Measurements from ENCODE around the gene PTPRO. TPM values are rescaled to one million over a fixed set of nuclear protein-coding genes. Genes with fewer than 3 reads are reported as not detected.

Gene PTPRO
- total RNA-seq, 1 donor from 2014 or later, result 1.2 TPM

GRCh38 chr12:15341371-15341770 is 19.1 kb downstream of the PTPRO start:
- DNase-seq (ENCODE audit: low spot score), result no peak
- intact Hi-C loops (cut with DNase I), result no loop called here

GRCh38 chr12:15344561-15344960 is 22.3 kb downstream of the PTPRO start:
- intact Hi-C loops (cut with DNase I), result no loop called here
- DNase-seq (ENCODE audit: low spot score), result no peak

- intact Hi-C loops (cut with DNase I), result no loop called here
- DNase-seq (ENCODE audit: low spot score), result no peak
These were observed 24.2 kb downstream of the PTPRO start for GRCh38 chr12:15346488-15346887.

- intact Hi-C loops (cut with DNase I), result no loop called here
- no peak for DNase-seq (ENCODE audit: low spot score)
These were observed 28.3 kb downstream of the PTPRO start for GRCh38 chr12:15350643-15351042.

- no peak for DNase-seq (ENCODE audit: low spot score)
These were observed 33.5 kb downstream of the PTPRO start for GRCh38 chr12:15355766-15356165.

GRCh38 chr12:15356951-15357364 is 34.6 kb downstream of the PTPRO start:
- no peak for DNase-seq (ENCODE audit: low spot score)
- intact Hi-C loops (cut with DNase I), result no loop called here

More at GRCh38 chr12:15355766-15356165, 33.5 kb downstream of the PTPRO start:
- intact Hi-C loops (cut with DNase I), result no loop called here

- intact Hi-C loops (cut with DNase I), result no loop called here
- no peak for DNase-seq (ENCODE audit: low spot score)
These were observed 42.2 kb downstream of the PTPRO start for GRCh38 chr12:15364221-15365160.

GRCh38 chr12:15368812-15369211 is 46.5 kb downstream of the PTPRO start:
- intact Hi-C loops (cut with DNase I), result no loop called here
- no peak for DNase-seq (ENCODE audit: low spot score)

- no peak for DNase-seq (ENCODE audit: low spot score)
- intact Hi-C loops (cut with DNase I), result no loop called here
These were observed 50.0 kb downstream of the PTPRO start for GRCh38 chr12:15372352-15372751.

- intact Hi-C loops (cut with DNase I), result no loop called here
- DNase-seq (ENCODE audit: low spot score), result no peak
These were observed 65.5 kb downstream of the PTPRO start for GRCh38 chr12:15387772-15388171.

- DNase-seq (ENCODE audit: low spot score), result no peak
- intact Hi-C loops (cut with DNase I), result no loop called here
These were observed 67.3 kb downstream of the PTPRO start for GRCh38 chr12:15389561-15389960.

GRCh38 chr12:15393037-15393436 is 70.7 kb downstream of the PTPRO start:
- intact Hi-C loops (cut with DNase I), result no loop called here
- no peak for DNase-seq (ENCODE audit: low spot score)

- intact Hi-C loops (cut with DNase I), result no loop called here
- DNase-seq (ENCODE audit: low spot score), result no peak
These were observed 71.7 kb downstream of the PTPRO start for GRCh38 chr12:15393995-15394394.

GRCh38 chr12:15404485-15404884 is 82.2 kb downstream of the PTPRO start:
- DNase-seq (ENCODE audit: low spot score), result no peak
- intact Hi-C loops (cut with DNase I), result no loop called here

GRCh38 chr12:15405606-15406005 is 83.3 kb downstream of the PTPRO start:
- intact Hi-C loops (cut with DNase I), result no loop called here
- no peak for DNase-seq (ENCODE audit: low spot score)

GRCh38 chr12:15407025-15407424 is 84.7 kb downstream of the PTPRO start:
- no peak for DNase-seq (ENCODE audit: low spot score)
- intact Hi-C loops (cut with DNase I), result no loop called here

- intact Hi-C loops (cut with DNase I), result no loop called here
- no peak for DNase-seq (ENCODE audit: low spot score)
These were observed 89.5 kb downstream of the PTPRO start for GRCh38 chr12:15411842-15412241.

- intact Hi-C loops (cut with DNase I), result no loop called here
- DNase-seq (ENCODE audit: low spot score), result no peak
These were observed 95.4 kb downstream of the PTPRO start for GRCh38 chr12:15417691-15418090.

GRCh38 chr12:15423629-15424028 is 101.3 kb downstream of the PTPRO start:
- intact Hi-C loops (cut with DNase I), result no loop called here
- DNase-seq (ENCODE audit: low spot score), result no peak

- intact Hi-C loops (cut with DNase I), result no loop called here
- DNase-seq (ENCODE audit: low spot score), result no peak
These were observed 105.6 kb downstream of the PTPRO start for GRCh38 chr12:15427913-15428312.

- intact Hi-C loops (cut with DNase I), result no loop called here
- no peak for DNase-seq (ENCODE audit: low spot score)
These were observed 106.3 kb downstream of the PTPRO start for GRCh38 chr12:15428632-15429031.
